ENCODE measurements around the gene SRRM3. TPM values are rescaled to one million over a fixed set of nuclear protein-coding genes. Genes with fewer than 3 reads are reported as not detected.
"Not testable (repeated sequence)": the region's sequence is repeated elsewhere in the genome, so short reads cannot be mapped to it uniquely, and the experiment has no call there.

SRRM3 gene
- total RNA-seq, 4 donors from 2014 or later: 0.22 to 3.1 (median 2.4) TPM

- no peak overlapping the region for H3K4me3 ChIP-seq
- 18 to 27% methylated on average over 6 of the region's 12 CpGs for WGBS, 2 donors
- DNase-seq (ENCODE audit: low spot score in 2 of 2): no peak
- TF ChIP-seq POLR2A (IDR thresholded peaks at IDR 0.05): no peak
- TF ChIP-seq, protein P1, sequence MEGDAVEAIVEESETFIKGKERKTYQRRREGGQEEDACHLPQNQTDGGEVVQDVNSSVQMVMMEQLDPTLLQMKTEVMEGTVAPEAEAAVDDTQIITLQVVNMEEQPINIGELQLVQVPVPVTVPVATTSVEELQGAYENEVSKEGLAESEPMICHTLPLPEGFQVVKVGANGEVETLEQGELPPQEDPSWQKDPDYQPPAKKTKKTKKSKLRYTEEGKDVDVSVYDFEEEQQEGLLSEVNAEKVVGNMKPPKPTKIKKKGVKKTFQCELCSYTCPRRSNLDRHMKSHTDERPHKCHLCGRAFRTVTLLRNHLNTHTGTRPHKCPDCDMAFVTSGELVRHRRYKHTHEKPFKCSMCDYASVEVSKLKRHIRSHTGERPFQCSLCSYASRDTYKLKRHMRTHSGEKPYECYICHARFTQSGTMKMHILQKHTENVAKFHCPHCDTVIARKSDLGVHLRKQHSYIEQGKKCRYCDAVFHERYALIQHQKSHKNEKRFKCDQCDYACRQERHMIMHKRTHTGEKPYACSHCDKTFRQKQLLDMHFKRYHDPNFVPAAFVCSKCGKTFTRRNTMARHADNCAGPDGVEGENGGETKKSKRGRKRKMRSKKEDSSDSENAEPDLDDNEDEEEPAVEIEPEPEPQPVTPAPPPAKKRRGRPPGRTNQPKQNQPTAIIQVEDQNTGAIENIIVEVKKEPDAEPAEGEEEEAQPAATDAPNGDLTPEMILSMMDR (IDR thresholded peaks at IDR 0.05): no peak
- TF ChIP-seq EP300 (IDR thresholded peaks at IDR 0.05): no peak
- no peaks in the 10 kb centered on the region for H3K36me3 ChIP-seq
- H3K27ac ChIP-seq: no peak overlapping the region
- H3K27me3 ChIP-seq: peaks cover 0 to 11% of the 10 kb centered on the region in 2 donors
- H3K9me3 ChIP-seq: no peaks in the 10 kb centered on the region
- H3K4me1 ChIP-seq: peaks cover 0 to 9% (median 0%) of the 10 kb centered on the region in 4 donors
These were observed 4.9 kb downstream of the SRRM3 start for GRCh38 chr7:76206633-76207032.

- 57 to 67% methylated on average over 1 of the region's 1 CpG for WGBS, 2 donors
- Histone ChIP-seq H3K36me3 (no peaks in the 10 kb centered on the region), H3K27ac (no peak overlapping the region), H3K4me3 (no peak overlapping the region), H3K4me1 (peaks cover 0 to 2% (median 0%) of the 10 kb centered on the region in 4 donors), H3K9me3 (no peaks in the 10 kb centered on the region), H3K27me3 (peaks cover 0 to 12% of the 10 kb centered on the region in 2 donors)
- no peak for DNase-seq (ENCODE audit: low spot score in 2 of 2)
- TF ChIP-seq, protein P1 (IDR thresholded peaks at IDR 0.05): no peak
- TF ChIP-seq POLR2A (IDR thresholded peaks at IDR 0.05) (no peak), EP300 (IDR thresholded peaks at IDR 0.05) (no peak)
These were observed 7.6 kb downstream of the SRRM3 start for GRCh38 chr7:76209310-76209709.

- Histone ChIP-seq H3K27ac (no peak overlapping the region), H3K4me1 (peaks cover 0 to 2% (median 0%) of the 10 kb centered on the region in 4 donors), H3K36me3 (no peaks in the 10 kb centered on the region), H3K4me3 (no peak overlapping the region), H3K27me3 (peaks cover 0 to 12% of the 10 kb centered on the region in 2 donors), H3K9me3 (no peaks in the 10 kb centered on the region)
- TF ChIP-seq EP300 (IDR thresholded peaks at IDR 0.05) (no peak), POLR2A (IDR thresholded peaks at IDR 0.05) (no peak)
- TF ChIP-seq, protein P1 (IDR thresholded peaks at IDR 0.05): no peak
- no peak for DNase-seq (ENCODE audit: low spot score in 2 of 2)
- WGBS, 2 donors: 72 to 75% methylated on average over 8 to 11 of the region's 11 CpGs
These were observed 9.5 kb downstream of the SRRM3 start for GRCh38 chr7:76211216-76211615.

DNA sequence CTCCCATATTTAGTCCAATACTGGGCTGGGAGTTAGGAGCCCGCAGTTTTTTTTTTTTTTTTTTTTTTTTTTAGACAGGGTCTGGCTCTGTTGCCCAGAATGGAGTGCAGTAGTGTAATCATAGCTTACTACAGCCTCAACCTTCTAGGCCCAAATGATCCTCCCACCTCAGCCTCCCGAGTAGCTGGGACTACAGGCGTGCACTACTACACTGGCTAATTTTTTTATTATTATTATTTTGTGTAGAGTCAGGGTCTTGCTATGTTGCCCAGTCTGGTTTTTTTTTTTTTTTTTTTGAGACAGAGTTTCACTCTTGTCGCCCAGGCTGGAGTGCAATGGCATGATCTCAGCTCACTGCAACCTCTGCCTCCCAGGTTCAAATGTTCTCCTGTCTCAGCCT lies 13.7 kb downstream of the SRRM3 start:
- WGBS, 2 donors: 82 to 85% methylated on average over 4 of the region's 4 CpGs
- DNase-seq (ENCODE audit: low spot score in 2 of 2); H3K27ac ChIP-seq; H3K4me1 ChIP-seq; H3K9me3 ChIP-seq; H3K36me3 ChIP-seq; H3K4me3 ChIP-seq: not testable (repeated sequence)
- peaks cover 0 to 39% of the 10 kb centered on the region in 2 donors for H3K27me3 ChIP-seq

DNA sequence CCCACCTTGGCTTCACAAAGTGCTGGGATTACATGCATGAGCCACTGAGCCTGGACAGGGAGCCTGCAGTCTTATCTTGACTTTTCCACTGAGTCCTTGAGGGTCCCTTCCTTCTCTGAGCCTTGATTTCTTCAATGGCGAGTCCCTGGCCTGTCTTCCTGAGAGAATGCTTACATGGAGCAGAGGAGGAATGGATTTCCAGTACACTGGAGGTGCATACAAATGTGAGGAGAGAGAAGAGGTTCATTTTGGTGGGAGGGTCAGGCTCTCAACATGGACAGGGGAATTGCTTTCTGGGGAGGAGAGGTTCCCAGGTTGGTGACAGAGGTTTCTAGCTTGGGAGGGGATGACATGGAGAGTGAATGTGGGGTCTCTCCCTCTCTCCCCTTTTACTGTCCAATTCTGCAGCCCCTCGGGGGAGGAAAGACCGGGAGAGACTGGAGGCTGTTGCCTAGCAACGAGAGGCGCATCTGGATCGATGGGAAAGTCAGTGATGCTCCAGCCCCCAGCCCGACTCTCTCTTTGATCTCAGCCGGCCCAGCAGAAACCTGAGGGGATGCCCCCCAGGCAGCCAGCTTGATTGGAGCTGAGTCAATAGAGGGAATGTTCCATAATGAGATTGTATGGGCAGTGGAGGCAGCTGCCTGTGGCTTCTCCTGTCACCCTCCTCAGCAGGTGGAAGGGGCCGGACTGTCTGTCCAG lies 14.8 kb downstream of the SRRM3 start:
- Histone ChIP-seq H3K36me3 (no peaks in the 10 kb centered on the region), H3K4me3 (no peak overlapping the region), H3K9me3 (no peaks in the 10 kb centered on the region), H3K27me3 (peaks cover 0 to 45% of the 10 kb centered on the region in 2 donors), H3K27ac (no peak overlapping the region), H3K4me1 (peaks cover 0 to 7% (median 0%) of the 10 kb centered on the region in 4 donors)
- TF ChIP-seq POLR2A (IDR thresholded peaks at IDR 0.05) (no peak), EP300 (IDR thresholded peaks at IDR 0.05) (no peak)
- TF ChIP-seq, protein P1 (IDR thresholded peaks at IDR 0.05): no peak
- WGBS, 2 donors: 24% methylated on average over 9 of the region's 9 CpGs
- DNase-seq (ENCODE audit: low spot score in 2 of 2): no peak

All from tibial nerve (tissue), 4 donors.